Thoracic aorta endothelial cell (primary cell): ENCODE data around the gene ATP8B1. TPM values are rescaled to one million over a fixed set of nuclear protein-coding genes. Genes with fewer than 3 reads are reported as not detected.

ENCODE experiments used
- small RNA-seq: library from RNA; depleted of rRNA; stranded (forward); fragments of <200 nt; gene quantifications from one replicate; pipeline ENCODE3, GENCODE V24; 2012
- total RNA-seq: library from RNA; depleted of rRNA; stranded (reverse); fragments of >200 nt; gene quantifications from 2 replicates; pipeline ENCODE4 v1.2.3, GENCODE V29; 2012

ATP8B1 gene
- total RNA-seq, result 85.6 and 95.1 TPM in 2 replicates

DNA sequence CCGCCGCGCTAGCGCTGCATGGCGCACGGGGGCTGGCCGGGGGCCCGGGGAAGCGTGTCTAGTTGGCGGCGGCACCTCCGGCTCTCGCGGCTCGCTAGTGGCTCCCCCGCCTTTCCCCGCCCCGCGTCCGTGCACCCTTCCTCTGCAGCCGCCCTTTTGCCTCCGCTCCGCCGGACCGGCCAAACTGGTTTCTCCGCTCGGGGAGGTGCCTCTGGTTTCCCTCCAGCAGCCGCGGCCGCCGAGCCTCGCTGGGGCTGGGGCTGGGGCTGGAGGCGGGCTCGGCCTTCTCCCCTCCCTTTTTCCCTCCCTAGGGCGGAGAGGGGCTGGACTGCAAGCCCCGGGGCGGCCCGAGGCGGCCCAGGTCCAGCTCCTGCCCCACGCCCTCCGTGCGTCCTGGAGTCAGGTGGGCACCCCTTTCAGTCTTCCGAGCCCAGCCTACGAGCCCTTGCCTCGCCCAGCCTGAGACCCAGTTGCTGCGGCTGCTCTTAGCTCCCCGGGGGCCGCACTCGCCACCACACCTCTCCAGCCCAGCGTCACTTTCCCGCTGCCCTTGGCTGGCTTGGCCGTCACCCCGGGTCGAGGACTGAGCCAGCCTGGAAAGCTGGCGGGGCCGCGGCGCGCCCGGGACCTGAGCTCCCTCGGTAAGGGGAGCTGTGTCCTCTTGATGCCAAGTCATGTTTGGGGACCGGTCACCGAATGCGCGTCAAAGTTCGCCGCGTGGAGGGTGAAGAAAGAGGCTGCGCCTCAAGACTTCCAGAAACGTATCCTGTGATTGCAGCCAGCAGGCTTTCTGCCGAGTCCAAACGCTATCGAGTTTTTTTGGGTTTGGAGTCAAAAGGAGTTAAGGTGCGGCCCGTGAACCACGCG, at the start of gene ATP8B1:
Gene ATP8B1 (minus strand): TSS at position 213 of the 867 bp plus-strand sequence. CDS start 71,508 bp downstream, outside the sequence.

Small RNAs within 50 kb of the gene (small RNA-seq; reads per million reads assigned to genes)
- gene RNU6-742P, result not detected

Other genes starting within 250 kb of the ATP8B1 start
- 23.1 and 38.0 TPM in 2 replicates for gene FECH, start 216.6 kb downstream of the ATP8B1 start, total RNA-seq
- 175 and 198 TPM in 2 replicates for gene NARS1, start 181.5 kb downstream of the ATP8B1 start, total RNA-seq
- 13.7 and 24.4 TPM in 2 replicates for gene NEDD4L, start 240.9 kb upstream of the ATP8B1 start, total RNA-seq